Measurements from ENCODE around the gene PEAK1. TPM values are rescaled to one million over a fixed set of nuclear protein-coding genes. Genes with fewer than 3 reads are reported as not detected.

The PEAK1 gene
- total and polyA plus RNA-seq, 2 experiments from 2014 or later = 15.8 to 42.0 TPM

GRCh38 chr15:77130315-77130930, 289.5 kb downstream of the PEAK1 start:
- no peak overlapping the region for H3K4me3 ChIP-seq
- no peaks in the 10 kb centered on the region for H3K36me3 ChIP-seq
- TF ChIP-seq CTCF (IDR thresholded peaks at IDR 0.05; ENCODE audit: low read depth, low read length) = no peak

GRCh38 chr15:77127626-77128025, 292.3 kb downstream of the PEAK1 start:
- no peaks in the 10 kb centered on the region for H3K4me1 ChIP-seq (ENCODE audit: low read depth)
- H3K27me3 ChIP-seq = no peaks in the 10 kb centered on the region
- no peak overlapping the region for H3K27ac ChIP-seq
- no peak overlapping the region for H3K4me3 ChIP-seq
- no peaks in the 10 kb centered on the region for H3K9me3 ChIP-seq (ENCODE audit: low read depth)
- H3K36me3 ChIP-seq = no peaks in the 10 kb centered on the region
- DNase-seq (ENCODE audit: low read depth in 1 of 2, low spot score in 1 of 2) = no peak
- no peak for TF ChIP-seq CTCF (IDR thresholded peaks at IDR 0.05; ENCODE audit: low read depth, low read length)

More at GRCh38 chr15:77130315-77130930, 289.5 kb downstream of the PEAK1 start:
- H3K27me3 ChIP-seq = no peaks in the 10 kb centered on the region
- no peak for DNase-seq (ENCODE audit: low read depth in 1 of 2, low spot score in 1 of 2)
- H3K4me1 ChIP-seq (ENCODE audit: low read depth) = no peaks in the 10 kb centered on the region
- no peak overlapping the region for H3K27ac ChIP-seq
- no peaks in the 10 kb centered on the region for H3K9me3 ChIP-seq (ENCODE audit: low read depth)

- no peaks in the 10 kb centered on the region for H3K27me3 ChIP-seq
- H3K36me3 ChIP-seq = no peaks in the 10 kb centered on the region
- H3K4me3 ChIP-seq = no peak overlapping the region
- no peaks in the 10 kb centered on the region for H3K4me1 ChIP-seq (ENCODE audit: low read depth)
- DNase-seq (ENCODE audit: low read depth in 1 of 2, low spot score in 1 of 2) = no peak
- no peak for TF ChIP-seq CTCF (IDR thresholded peaks at IDR 0.05; ENCODE audit: low read depth, low read length)
- no peak overlapping the region for H3K27ac ChIP-seq
- no peaks in the 10 kb centered on the region for H3K9me3 ChIP-seq (ENCODE audit: low read depth)
These were observed 293.2 kb downstream of the PEAK1 start for GRCh38 chr15:77126529-77127326.

GRCh38 chr15:77123854-77124253, 296.1 kb downstream of the PEAK1 start:
- H3K27ac ChIP-seq = no peak overlapping the region
- no peaks in the 10 kb centered on the region for H3K9me3 ChIP-seq (ENCODE audit: low read depth)
- no peaks in the 10 kb centered on the region for H3K27me3 ChIP-seq
- no peaks in the 10 kb centered on the region for H3K36me3 ChIP-seq
- H3K4me1 ChIP-seq (ENCODE audit: low read depth) = no peaks in the 10 kb centered on the region
- no peak overlapping the region for H3K4me3 ChIP-seq
- DNase-seq (ENCODE audit: low read depth in 1 of 2, low spot score in 1 of 2) = no peak
- no peak for TF ChIP-seq CTCF (IDR thresholded peaks at IDR 0.05; ENCODE audit: low read depth, low read length)

GRCh38 chr15:77122576-77122975, 297.3 kb downstream of the PEAK1 start:
- no peak overlapping the region for H3K4me3 ChIP-seq
- H3K27me3 ChIP-seq = no peaks in the 10 kb centered on the region
- no peak overlapping the region for H3K27ac ChIP-seq
- no peak for DNase-seq (ENCODE audit: low read depth in 1 of 2, low spot score in 1 of 2)
- no peaks in the 10 kb centered on the region for H3K9me3 ChIP-seq (ENCODE audit: low read depth)
- no peak for TF ChIP-seq CTCF (IDR thresholded peaks at IDR 0.05; ENCODE audit: low read depth, low read length)
- H3K4me1 ChIP-seq (ENCODE audit: low read depth) = peaks cover 11% of the 10 kb centered on the region
- no peaks in the 10 kb centered on the region for H3K36me3 ChIP-seq

Measured in cardiac muscle cell (in vitro differentiated cells and primary cell).